Measurements from ENCODE around the gene VRK1.

VRK1 gene

GRCh38 chr14:96915478-96915877 lies 118.3 kb downstream of the VRK1 start:
- Histone ChIP-seq H3K9me3 (ENCODE audit: control insufficient read depth, low read length) (no peaks in the 10 kb centered on the region), H3K36me3 (ENCODE audit: control insufficient read depth, insufficient read depth, low read length) (no peaks in the 10 kb centered on the region), H3K9ac (ENCODE audit: low read length) (no peak overlapping the region), H3K27me3 (ENCODE audit: control insufficient read depth, insufficient read depth, low read length) (no peaks in the 10 kb centered on the region), H3K4me3 (ENCODE audit: low read length) (no peak overlapping the region), H3K4me1 (ENCODE audit: control insufficient read depth, insufficient read depth, low read length) (no peaks in the 10 kb centered on the region)

GRCh38 chr14:96916751-96917150 lies 119.6 kb downstream of the VRK1 start:
- Histone ChIP-seq H3K4me3 (ENCODE audit: low read length) (no peak overlapping the region), H3K27me3 (ENCODE audit: control insufficient read depth, insufficient read depth, low read length) (no peaks in the 10 kb centered on the region), H3K9me3 (ENCODE audit: control insufficient read depth, low read length) (no peaks in the 10 kb centered on the region), H3K36me3 (ENCODE audit: control insufficient read depth, insufficient read depth, low read length) (no peaks in the 10 kb centered on the region), H3K4me1 (ENCODE audit: control insufficient read depth, insufficient read depth, low read length) (no peaks in the 10 kb centered on the region), H3K9ac (ENCODE audit: low read length) (no peak overlapping the region)

GRCh38 chr14:96917442-96917963 lies 120.3 kb downstream of the VRK1 start:
- H3K9me3 ChIP-seq (ENCODE audit: control insufficient read depth, low read length) = no peaks in the 10 kb centered on the region
- no peaks in the 10 kb centered on the region for H3K27me3 ChIP-seq (ENCODE audit: control insufficient read depth, insufficient read depth, low read length)
- no peaks in the 10 kb centered on the region for H3K36me3 ChIP-seq (ENCODE audit: control insufficient read depth, insufficient read depth, low read length)
- no peak overlapping the region for H3K4me3 ChIP-seq (ENCODE audit: low read length)
- no peak overlapping the region for H3K9ac ChIP-seq (ENCODE audit: low read length)
- no peaks in the 10 kb centered on the region for H3K4me1 ChIP-seq (ENCODE audit: control insufficient read depth, insufficient read depth, low read length)

GRCh38 chr14:96920023-96920422 lies 122.8 kb downstream of the VRK1 start:
- Histone ChIP-seq H3K4me1 (ENCODE audit: control insufficient read depth, insufficient read depth, low read length) (no peaks in the 10 kb centered on the region), H3K9ac (ENCODE audit: low read length) (no peak overlapping the region), H3K36me3 (ENCODE audit: control insufficient read depth, insufficient read depth, low read length) (no peaks in the 10 kb centered on the region), H3K9me3 (ENCODE audit: control insufficient read depth, low read length) (no peaks in the 10 kb centered on the region), H3K27me3 (ENCODE audit: control insufficient read depth, insufficient read depth, low read length) (no peaks in the 10 kb centered on the region), H3K4me3 (ENCODE audit: low read length) (no peak overlapping the region)

GRCh38 chr14:96920820-96921219 lies 123.6 kb downstream of the VRK1 start:
- H3K36me3 ChIP-seq (ENCODE audit: control insufficient read depth, insufficient read depth, low read length) = no peaks in the 10 kb centered on the region
- H3K4me1 ChIP-seq (ENCODE audit: control insufficient read depth, insufficient read depth, low read length) = no peaks in the 10 kb centered on the region
- H3K9ac ChIP-seq (ENCODE audit: low read length) = no peak overlapping the region
- no peak overlapping the region for H3K4me3 ChIP-seq (ENCODE audit: low read length)
- no peaks in the 10 kb centered on the region for H3K9me3 ChIP-seq (ENCODE audit: control insufficient read depth, low read length)
- no peaks in the 10 kb centered on the region for H3K27me3 ChIP-seq (ENCODE audit: control insufficient read depth, insufficient read depth, low read length)

GRCh38 chr14:96922986-96923385 lies 125.8 kb downstream of the VRK1 start:
- Histone ChIP-seq H3K9ac (ENCODE audit: low read length) (no peak overlapping the region), H3K4me3 (ENCODE audit: low read length) (no peak overlapping the region), H3K36me3 (ENCODE audit: control insufficient read depth, insufficient read depth, low read length) (no peaks in the 10 kb centered on the region), H3K9me3 (ENCODE audit: control insufficient read depth, low read length) (no peaks in the 10 kb centered on the region), H3K4me1 (ENCODE audit: control insufficient read depth, insufficient read depth, low read length) (no peaks in the 10 kb centered on the region), H3K27me3 (ENCODE audit: control insufficient read depth, insufficient read depth, low read length) (no peaks in the 10 kb centered on the region)

GRCh38 chr14:96925422-96925821 lies 128.2 kb downstream of the VRK1 start:
- Histone ChIP-seq H3K27me3 (ENCODE audit: control insufficient read depth, insufficient read depth, low read length) (no peaks in the 10 kb centered on the region), H3K4me1 (ENCODE audit: control insufficient read depth, insufficient read depth, low read length) (no peaks in the 10 kb centered on the region), H3K9ac (ENCODE audit: low read length) (no peak overlapping the region), H3K9me3 (ENCODE audit: control insufficient read depth, low read length) (no peaks in the 10 kb centered on the region), H3K36me3 (ENCODE audit: control insufficient read depth, insufficient read depth, low read length) (no peaks in the 10 kb centered on the region), H3K4me3 (ENCODE audit: low read length) (no peak overlapping the region)

GRCh38 chr14:96926001-96926400 lies 128.8 kb downstream of the VRK1 start:
- no peaks in the 10 kb centered on the region for H3K4me1 ChIP-seq (ENCODE audit: control insufficient read depth, insufficient read depth, low read length)
- no peak overlapping the region for H3K4me3 ChIP-seq (ENCODE audit: low read length)
- H3K27me3 ChIP-seq (ENCODE audit: control insufficient read depth, insufficient read depth, low read length) = no peaks in the 10 kb centered on the region
- no peak overlapping the region for H3K9ac ChIP-seq (ENCODE audit: low read length)
- H3K36me3 ChIP-seq (ENCODE audit: control insufficient read depth, insufficient read depth, low read length) = no peaks in the 10 kb centered on the region
- no peaks in the 10 kb centered on the region for H3K9me3 ChIP-seq (ENCODE audit: control insufficient read depth, low read length)

- Histone ChIP-seq H3K4me1 (ENCODE audit: control insufficient read depth, insufficient read depth, low read length) (no peaks in the 10 kb centered on the region), H3K27me3 (ENCODE audit: control insufficient read depth, insufficient read depth, low read length) (no peaks in the 10 kb centered on the region), H3K4me3 (ENCODE audit: low read length) (no peak overlapping the region), H3K9ac (ENCODE audit: low read length) (no peak overlapping the region), H3K36me3 (ENCODE audit: control insufficient read depth, insufficient read depth, low read length) (no peaks in the 10 kb centered on the region), H3K9me3 (ENCODE audit: control insufficient read depth, low read length) (no peaks in the 10 kb centered on the region)
These were observed 131.7 kb downstream of the VRK1 start for GRCh38 chr14:96928779-96929380.

- Histone ChIP-seq H3K9me3 (ENCODE audit: control insufficient read depth, low read length) (no peaks in the 10 kb centered on the region), H3K27me3 (ENCODE audit: control insufficient read depth, insufficient read depth, low read length) (no peaks in the 10 kb centered on the region), H3K9ac (ENCODE audit: low read length) (no peak overlapping the region), H3K4me3 (ENCODE audit: low read length) (no peak overlapping the region), H3K36me3 (ENCODE audit: control insufficient read depth, insufficient read depth, low read length) (no peaks in the 10 kb centered on the region), H3K4me1 (ENCODE audit: control insufficient read depth, insufficient read depth, low read length) (no peaks in the 10 kb centered on the region)
These were observed 132.8 kb downstream of the VRK1 start for GRCh38 chr14:96929950-96930349.

- H3K27me3 ChIP-seq (ENCODE audit: control insufficient read depth, insufficient read depth, low read length) = no peaks in the 10 kb centered on the region
- no peaks in the 10 kb centered on the region for H3K9me3 ChIP-seq (ENCODE audit: control insufficient read depth, low read length)
- H3K4me1 ChIP-seq (ENCODE audit: control insufficient read depth, insufficient read depth, low read length) = no peaks in the 10 kb centered on the region
- H3K36me3 ChIP-seq (ENCODE audit: control insufficient read depth, insufficient read depth, low read length) = no peaks in the 10 kb centered on the region
- H3K9ac ChIP-seq (ENCODE audit: low read length) = no peak overlapping the region
- no peak overlapping the region for H3K4me3 ChIP-seq (ENCODE audit: low read length)
These were observed 133.3 kb downstream of the VRK1 start for GRCh38 chr14:96930526-96930925.
